ENCODE results near the gene C1orf167. TPM values are rescaled to one million over a fixed set of nuclear protein-coding genes. Genes with fewer than 3 reads are reported as not detected.

The C1orf167 gene
- total RNA-seq, 1 donor from 2014 or later: not detected

- H3K4me3 ChIP-seq: peak within 1 kb of the TSS; percentile 72 to 98
- peak in 1 of 2 donors; percentile 98 for DNase-seq (ENCODE audit: extremely low spot score in 2 of 2)
- no peaks in the 10 kb centered on the region for H3K27me3 ChIP-seq
- intact Hi-C loops (cut with DNase I): no loop called here
- H3K27ac ChIP-seq: peak within 1 kb of the TSS; percentile 88
- H3K4me1 ChIP-seq: peaks cover 58% of the 10 kb centered on the region
- no peaks in the 10 kb centered on the region for H3K9me3 ChIP-seq
- H3K36me3 ChIP-seq: no peaks in the 10 kb centered on the region
- TF ChIP-seq POLR2A (IDR thresholded peaks at IDR 0.05) (peak in 1 of 2 donors; percentile 51), POLR2AphosphoS5 (IDR thresholded peaks at IDR 0.05; ENCODE audit: insufficient read depth in 1 of 2, low read depth in 1 of 2) (peak; percentile 86 to 87), CTCF (IDR thresholded peaks at IDR 0.05) (peak in 1 of 3 experiments; percentile 11)
These were observed 25.9 kb upstream of the C1orf167 start, which contains the start of gene AGTRAP for GRCh38 chr1:11735854-11736745. TSS of gene AGTRAP (plus strand) at chr1:11736136. CDS start at chr1:11736209, 73 bp downstream.

- Histone ChIP-seq H3K36me3 (no peaks in the 10 kb centered on the region), H3K4me1 (peaks cover 60% of the 10 kb centered on the region), H3K27ac (peak overlapping the region; percentile 88), H3K27me3 (no peaks in the 10 kb centered on the region), H3K9me3 (no peaks in the 10 kb centered on the region), H3K4me3 (peak overlapping the region; percentile 72 to 98)
- TF ChIP-seq CTCF (IDR thresholded peaks at IDR 0.05) (no peak), POLR2AphosphoS5 (IDR thresholded peaks at IDR 0.05; ENCODE audit: insufficient read depth in 1 of 2, low read depth in 1 of 2) (peak; percentile 42 to 83), POLR2A (IDR thresholded peaks at IDR 0.05) (peak in 1 of 2 donors; percentile 29)
- no peak for DNase-seq (ENCODE audit: extremely low spot score in 2 of 2)
- intact Hi-C loops (cut with DNase I): no loop called here
These were observed 25.0 kb upstream of the C1orf167 start for GRCh38 chr1:11736746-11737639.

- intact Hi-C loops (cut with DNase I): no loop called here
- DNase-seq (ENCODE audit: extremely low spot score in 2 of 2): no peak
- Histone ChIP-seq H3K36me3 (no peaks in the 10 kb centered on the region), H3K27ac (no peak overlapping the region), H3K27me3 (no peaks in the 10 kb centered on the region), H3K4me3 (no peak overlapping the region), H3K4me1 (peaks cover 49% of the 10 kb centered on the region), H3K9me3 (no peaks in the 10 kb centered on the region)
- TF ChIP-seq POLR2A (IDR thresholded peaks at IDR 0.05) (no peak), POLR2AphosphoS5 (IDR thresholded peaks at IDR 0.05; ENCODE audit: insufficient read depth in 1 of 2, low read depth in 1 of 2) (no peak), CTCF (IDR thresholded peaks at IDR 0.05) (no peak)
These were observed 23.9 kb upstream of the C1orf167 start for GRCh38 chr1:11738096-11738495.

- H3K4me1 ChIP-seq: peaks cover 47% of the 10 kb centered on the region
- no peak overlapping the region for H3K27ac ChIP-seq
- no peaks in the 10 kb centered on the region for H3K27me3 ChIP-seq
- TF ChIP-seq POLR2A (IDR thresholded peaks at IDR 0.05): no peak
- no peak for TF ChIP-seq POLR2AphosphoS5 (IDR thresholded peaks at IDR 0.05; ENCODE audit: insufficient read depth in 1 of 2, low read depth in 1 of 2)
- no peak for TF ChIP-seq CTCF (IDR thresholded peaks at IDR 0.05)
- H3K4me3 ChIP-seq: no peak overlapping the region
- no peaks in the 10 kb centered on the region for H3K36me3 ChIP-seq
- no peaks in the 10 kb centered on the region for H3K9me3 ChIP-seq
- no peak for DNase-seq (ENCODE audit: extremely low spot score in 2 of 2)
- intact Hi-C loops (cut with DNase I): no loop called here
These were observed 23.2 kb upstream of the C1orf167 start for GRCh38 chr1:11738783-11739182.
